Adrenal gland (tissue), 5 donors: Measurements from ENCODE around the gene RIBC2.

ENCODE experiments used
- POLR2A ChIP-seq, 2 donors: fragments of 450-650 bp; IDR thresholded peaks; one replicate each; pipeline ENCODE4 v1.6.1; 2017; ENCODE audit warnings: antibody characterized with exemption in 2 of 2, mild to moderate bottlenecking in 2 of 2, moderate library complexity in 1 of 2
- TF ChIP-seq, protein P1 (sequence below), 6 experiments: fragments of 450-650 bp in 4 of 6; fragments of 200-600 bp in 2 of 6; sonication (generic) in 1 of 6; IDR thresholded peaks; 1 replicate in 5 of 6; 2 replicates in 1 of 6; pipeline versions ENCODE4 v1.5.1 to v1.8.0; 2016 to 2021; ENCODE audit warnings: antibody characterized with exemption in 6 of 6, mild to moderate bottlenecking in 2 of 6, moderate library complexity in 1 of 6
- donor health status: DM: no; HTN: no; CAD: no.

DNA sequence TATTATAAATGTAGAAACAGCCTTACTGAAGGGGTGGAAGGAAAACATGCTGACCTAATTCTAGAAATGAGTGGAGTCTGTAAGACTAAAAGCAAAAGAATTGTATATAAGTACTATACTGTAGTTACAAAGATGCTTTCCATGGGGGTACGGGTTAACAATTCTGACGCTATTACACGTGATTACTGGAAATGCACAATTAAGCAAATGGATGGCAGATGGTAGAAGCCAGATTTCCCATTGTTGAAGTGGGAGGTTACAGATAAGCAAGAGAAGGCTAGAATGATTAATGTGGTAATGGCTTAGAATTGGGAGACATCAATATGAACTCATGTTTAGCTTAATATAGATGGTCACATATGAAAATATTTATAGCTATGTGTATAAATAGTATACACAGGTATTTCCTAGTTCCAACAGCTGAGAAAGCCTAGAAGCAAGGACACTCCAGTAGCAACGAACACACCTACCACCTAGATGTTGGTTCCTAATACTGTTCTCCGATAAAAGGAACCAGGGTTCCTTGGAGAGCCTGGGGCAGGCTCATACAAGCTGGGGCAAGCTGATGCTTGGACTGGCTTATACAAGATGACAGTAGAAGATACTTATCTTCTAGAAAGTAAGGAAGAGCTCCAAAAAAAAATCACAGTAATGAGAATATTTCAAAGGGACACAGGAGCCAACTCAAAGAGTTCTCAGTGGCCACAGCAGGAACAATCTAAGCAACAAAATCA lies 13.6 kb upstream of the RIBC2 start:
- no peak for TF ChIP-seq POLR2A (IDR thresholded peaks at IDR 0.05)
- TF ChIP-seq, protein P1, sequence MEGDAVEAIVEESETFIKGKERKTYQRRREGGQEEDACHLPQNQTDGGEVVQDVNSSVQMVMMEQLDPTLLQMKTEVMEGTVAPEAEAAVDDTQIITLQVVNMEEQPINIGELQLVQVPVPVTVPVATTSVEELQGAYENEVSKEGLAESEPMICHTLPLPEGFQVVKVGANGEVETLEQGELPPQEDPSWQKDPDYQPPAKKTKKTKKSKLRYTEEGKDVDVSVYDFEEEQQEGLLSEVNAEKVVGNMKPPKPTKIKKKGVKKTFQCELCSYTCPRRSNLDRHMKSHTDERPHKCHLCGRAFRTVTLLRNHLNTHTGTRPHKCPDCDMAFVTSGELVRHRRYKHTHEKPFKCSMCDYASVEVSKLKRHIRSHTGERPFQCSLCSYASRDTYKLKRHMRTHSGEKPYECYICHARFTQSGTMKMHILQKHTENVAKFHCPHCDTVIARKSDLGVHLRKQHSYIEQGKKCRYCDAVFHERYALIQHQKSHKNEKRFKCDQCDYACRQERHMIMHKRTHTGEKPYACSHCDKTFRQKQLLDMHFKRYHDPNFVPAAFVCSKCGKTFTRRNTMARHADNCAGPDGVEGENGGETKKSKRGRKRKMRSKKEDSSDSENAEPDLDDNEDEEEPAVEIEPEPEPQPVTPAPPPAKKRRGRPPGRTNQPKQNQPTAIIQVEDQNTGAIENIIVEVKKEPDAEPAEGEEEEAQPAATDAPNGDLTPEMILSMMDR (IDR thresholded peaks at IDR 0.05): no peak
